Measurements from ENCODE around the gene BLOC1S4. TPM values are rescaled to one million over a fixed set of nuclear protein-coding genes. Genes with fewer than 3 reads are reported as not detected.

The BLOC1S4 gene
- total and polyA plus RNA-seq, 4 donors: 4.9 to 7.7 (median 5.4) TPM

- Histone ChIP-seq H3K4me1 (ENCODE audit: control insufficient read depth in 4 of 4, insufficient read depth in 4 of 4, low read length in 3 of 4) (peaks cover 12 to 43% (median 33%) of the 10 kb centered on the region in 4 donors), H3K27ac (ENCODE audit: low read depth in 1 of 2, low read length in 2 of 2) (no peak overlapping the region), H3K9ac (ENCODE audit: low read depth in 1 of 2, low read length in 2 of 2) (no peak overlapping the region), H3K27me3 (ENCODE audit: control insufficient read depth in 4 of 4, insufficient read depth in 4 of 4, low read length in 3 of 4) (no peaks in the 10 kb centered on the region), H3K9me3 (ENCODE audit: control insufficient read depth in 4 of 4, low read length in 3 of 4) (no peaks in the 10 kb centered on the region), H3K36me3 (ENCODE audit: control insufficient read depth in 4 of 4, insufficient read depth in 3 of 4, low read depth in 1 of 4, low read length in 3 of 4) (peaks cover 0 to 6% (median 2%) of the 10 kb centered on the region in 4 donors), H3K4me3 (ENCODE audit: low read depth in 1 of 3, low read length in 3 of 3) (no peak overlapping the region)
- 98% methylated on average over 2 of the region's 2 CpGs for WGBS
- DNase-seq (ENCODE audit: low spot score): no peak
- TF ChIP-seq SP1 (IDR thresholded peaks at IDR 0.05) (no peak), CTCF (IDR thresholded peaks at IDR 0.05; ENCODE audit: low read depth, low read length, missing input control) (no peak), REST (IDR thresholded peaks at IDR 0.05) (no peak), RXRA (IDR thresholded peaks at IDR 0.05) (no peak), FOXA2 (IDR thresholded peaks at IDR 0.05) (no peak), GABPA (IDR thresholded peaks at IDR 0.05 in 1 of 2, conservative IDR thresholded peaks at IDR 0.05 in 1 of 2) (no peak), EGR1 (IDR thresholded peaks at IDR 0.05; ENCODE audit: low read depth in 2 of 2) (no peak), JUND (IDR thresholded peaks at IDR 0.05) (no peak), FOXA1 (IDR thresholded peaks at IDR 0.05) (no peak), NR2F2 (IDR thresholded peaks at IDR 0.05) (no peak), ATF3 (IDR thresholded peaks at IDR 0.05) (no peak), HNF4G (IDR thresholded peaks at IDR 0.05) (no peak)
- TF ChIP-seq, protein P1, sequence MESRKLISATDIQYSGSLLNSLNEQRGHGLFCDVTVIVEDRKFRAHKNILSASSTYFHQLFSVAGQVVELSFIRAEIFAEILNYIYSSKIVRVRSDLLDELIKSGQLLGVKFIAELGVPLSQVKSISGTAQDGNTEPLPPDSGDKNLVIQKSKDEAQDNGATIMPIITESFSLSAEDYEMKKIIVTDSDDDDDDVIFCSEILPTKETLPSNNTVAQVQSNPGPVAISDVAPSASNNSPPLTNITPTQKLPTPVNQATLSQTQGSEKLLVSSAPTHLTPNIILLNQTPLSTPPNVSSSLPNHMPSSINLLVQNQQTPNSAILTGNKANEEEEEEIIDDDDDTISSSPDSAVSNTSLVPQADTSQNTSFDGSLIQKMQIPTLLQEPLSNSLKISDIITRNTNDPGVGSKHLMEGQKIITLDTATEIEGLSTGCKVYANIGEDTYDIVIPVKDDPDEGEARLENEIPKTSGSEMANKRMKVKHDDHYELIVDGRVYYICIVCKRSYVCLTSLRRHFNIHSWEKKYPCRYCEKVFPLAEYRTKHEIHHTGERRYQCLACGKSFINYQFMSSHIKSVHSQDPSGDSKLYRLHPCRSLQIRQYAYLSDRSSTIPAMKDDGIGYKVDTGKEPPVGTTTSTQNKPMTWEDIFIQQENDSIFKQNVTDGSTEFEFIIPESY (IDR thresholded peaks at IDR 0.05): no peak
These were observed 10.3 kb upstream of the BLOC1S4 start for GRCh38 chr4:6705646-6706045.

- Histone ChIP-seq H3K9me3 (ENCODE audit: control insufficient read depth in 4 of 4, low read length in 3 of 4) (no peaks in the 10 kb centered on the region), H3K27me3 (ENCODE audit: control insufficient read depth in 4 of 4, insufficient read depth in 4 of 4, low read length in 3 of 4) (no peaks in the 10 kb centered on the region), H3K4me1 (ENCODE audit: control insufficient read depth in 4 of 4, insufficient read depth in 4 of 4, low read length in 3 of 4) (peaks cover 12 to 43% (median 33%) of the 10 kb centered on the region in 4 donors), H3K9ac (ENCODE audit: low read depth in 1 of 2, low read length in 2 of 2) (no peak overlapping the region), H3K4me3 (ENCODE audit: low read depth in 1 of 3, low read length in 3 of 3) (no peak overlapping the region), H3K36me3 (ENCODE audit: control insufficient read depth in 4 of 4, insufficient read depth in 3 of 4, low read depth in 1 of 4, low read length in 3 of 4) (peaks cover 0 to 6% (median 2%) of the 10 kb centered on the region in 4 donors), H3K27ac (ENCODE audit: low read depth in 1 of 2, low read length in 2 of 2) (peak overlapping the region in 1 of 2 donors; percentile 7)
- 68% methylated on average over 5 of the region's 5 CpGs for WGBS
- no peak for DNase-seq (ENCODE audit: low spot score)
- no peak for TF ChIP-seq GABPA (IDR thresholded peaks at IDR 0.05 in 1 of 2, conservative IDR thresholded peaks at IDR 0.05 in 1 of 2)
- no peak for TF ChIP-seq RXRA (IDR thresholded peaks at IDR 0.05)
These were observed 9.8 kb upstream of the BLOC1S4 start for GRCh38 chr4:6706173-6706572.
